Measurements from ENCODE around the gene TMEM39B.

DNA sequence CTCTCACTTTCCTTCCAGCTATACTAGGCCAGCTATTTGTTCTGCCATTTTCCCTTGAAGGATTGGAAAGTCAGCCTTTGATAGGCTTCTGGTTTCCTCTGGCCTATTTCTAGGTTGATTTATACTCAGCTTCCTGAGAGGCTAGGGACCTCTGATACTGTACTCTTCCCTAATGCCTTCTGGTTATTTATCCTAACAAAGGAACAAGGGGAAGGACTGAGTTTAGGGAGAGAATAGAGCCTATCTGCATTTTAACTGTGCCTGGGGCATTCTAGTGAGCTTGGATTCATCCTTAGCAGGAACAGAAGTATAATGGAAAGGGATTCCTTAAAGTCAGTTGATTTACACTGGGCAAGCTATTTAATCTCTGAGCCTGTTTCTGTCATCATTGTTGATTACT is 11.8 kb upstream of the TMEM39B start:
- TF ChIP-seq, protein P1, sequence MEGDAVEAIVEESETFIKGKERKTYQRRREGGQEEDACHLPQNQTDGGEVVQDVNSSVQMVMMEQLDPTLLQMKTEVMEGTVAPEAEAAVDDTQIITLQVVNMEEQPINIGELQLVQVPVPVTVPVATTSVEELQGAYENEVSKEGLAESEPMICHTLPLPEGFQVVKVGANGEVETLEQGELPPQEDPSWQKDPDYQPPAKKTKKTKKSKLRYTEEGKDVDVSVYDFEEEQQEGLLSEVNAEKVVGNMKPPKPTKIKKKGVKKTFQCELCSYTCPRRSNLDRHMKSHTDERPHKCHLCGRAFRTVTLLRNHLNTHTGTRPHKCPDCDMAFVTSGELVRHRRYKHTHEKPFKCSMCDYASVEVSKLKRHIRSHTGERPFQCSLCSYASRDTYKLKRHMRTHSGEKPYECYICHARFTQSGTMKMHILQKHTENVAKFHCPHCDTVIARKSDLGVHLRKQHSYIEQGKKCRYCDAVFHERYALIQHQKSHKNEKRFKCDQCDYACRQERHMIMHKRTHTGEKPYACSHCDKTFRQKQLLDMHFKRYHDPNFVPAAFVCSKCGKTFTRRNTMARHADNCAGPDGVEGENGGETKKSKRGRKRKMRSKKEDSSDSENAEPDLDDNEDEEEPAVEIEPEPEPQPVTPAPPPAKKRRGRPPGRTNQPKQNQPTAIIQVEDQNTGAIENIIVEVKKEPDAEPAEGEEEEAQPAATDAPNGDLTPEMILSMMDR (conservative IDR thresholded peaks at IDR 0.05; ENCODE audit: low read depth, low read length): no peak
- TF ChIP-seq EZH2 (IDR thresholded peaks at IDR 0.05; ENCODE audit: borderline replicate concordance, low read depth, low read length, poor library complexity, severe bottlenecking): no peak
